Upper lobe of left lung (tissue), 4 donors: ENCODE results near the gene ADAMTS2.

Source experiments
- EP300 ChIP-seq, 4 donors: sonication (generic); formaldehyde crosslinking; IDR thresholded peaks; one replicate each; pipeline ENCODE4 v1.5.1; 2017; ENCODE audit warnings: antibody characterized with exemption in 4 of 4, control low read depth in 2 of 4
- POLR2A ChIP-seq, 4 donors: fragments of 450-650 bp; IDR thresholded peaks; one replicate each; pipeline ENCODE4 v1.5.1; 2016 to 2017; ENCODE audit warnings: antibody characterized with exemption in 4 of 4, mild to moderate bottlenecking in 2 of 4
- POLR2AphosphoS5 ChIP-seq, 2 donors: sonication (generic); formaldehyde crosslinking; IDR thresholded peaks; one replicate each; pipeline ENCODE4 v1.5.1; 2017; ENCODE audit warnings: antibody characterized with exemption in 2 of 2
- TF ChIP-seq, protein P1 (sequence below), 6 experiments: fragments of 450-650 bp in 4 of 6; fragments of 200-600 bp in 2 of 6; sonication (generic) in 2 of 6; IDR thresholded peaks; one replicate each; pipeline ENCODE4 v1.5.1; 2016 to 2019; ENCODE audit warnings: antibody characterized with exemption in 6 of 6

GRCh38 chr5:179371121-179371510 is 25.9 kb upstream of the ADAMTS2 start:
- TF ChIP-seq, protein P1, sequence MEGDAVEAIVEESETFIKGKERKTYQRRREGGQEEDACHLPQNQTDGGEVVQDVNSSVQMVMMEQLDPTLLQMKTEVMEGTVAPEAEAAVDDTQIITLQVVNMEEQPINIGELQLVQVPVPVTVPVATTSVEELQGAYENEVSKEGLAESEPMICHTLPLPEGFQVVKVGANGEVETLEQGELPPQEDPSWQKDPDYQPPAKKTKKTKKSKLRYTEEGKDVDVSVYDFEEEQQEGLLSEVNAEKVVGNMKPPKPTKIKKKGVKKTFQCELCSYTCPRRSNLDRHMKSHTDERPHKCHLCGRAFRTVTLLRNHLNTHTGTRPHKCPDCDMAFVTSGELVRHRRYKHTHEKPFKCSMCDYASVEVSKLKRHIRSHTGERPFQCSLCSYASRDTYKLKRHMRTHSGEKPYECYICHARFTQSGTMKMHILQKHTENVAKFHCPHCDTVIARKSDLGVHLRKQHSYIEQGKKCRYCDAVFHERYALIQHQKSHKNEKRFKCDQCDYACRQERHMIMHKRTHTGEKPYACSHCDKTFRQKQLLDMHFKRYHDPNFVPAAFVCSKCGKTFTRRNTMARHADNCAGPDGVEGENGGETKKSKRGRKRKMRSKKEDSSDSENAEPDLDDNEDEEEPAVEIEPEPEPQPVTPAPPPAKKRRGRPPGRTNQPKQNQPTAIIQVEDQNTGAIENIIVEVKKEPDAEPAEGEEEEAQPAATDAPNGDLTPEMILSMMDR (IDR thresholded peaks at IDR 0.05): no peak
- TF ChIP-seq POLR2AphosphoS5 (IDR thresholded peaks at IDR 0.05): no peak
- TF ChIP-seq POLR2A (IDR thresholded peaks at IDR 0.05): no peak
- no peak for TF ChIP-seq EP300 (IDR thresholded peaks at IDR 0.05)
